Activated T-cell treated with anti-CD3 and anti-CD28 coated beads, Interleukin-2, amount 50 U/mL, for 1 hour (primary cell): ENCODE measurements around the gene SOX9.
"Not testable (repeated sequence)": the region's sequence is repeated elsewhere in the genome, so short reads cannot be mapped to it uniquely, and the experiment has no call there.

Experiments used
- DNase-seq: peaks from one replicate; pipeline ENCODE4 v3.0.0-alpha.2; 2020

SOX9 gene

GRCh38 chr17:72111336-72111923 is 9.4 kb upstream of the SOX9 start:
- no peak for DNase-seq

GRCh38 chr17:72111926-72112325 is 8.9 kb upstream of the SOX9 start:
- not testable (repeated sequence) for DNase-seq

GRCh38 chr17:72113751-72114150 is 7.1 kb upstream of the SOX9 start:
- no peak for DNase-seq

- no peak for DNase-seq
These were observed 4.9 kb upstream of the SOX9 start for GRCh38 chr17:72115781-72116525.

GRCh38 chr17:72116661-72117521 is 3.9 kb upstream of the SOX9 start:
- no peak for DNase-seq

- DNase-seq: no peak
These were observed 3.1 kb upstream of the SOX9 start for GRCh38 chr17:72117535-72118334.

- no peak for DNase-seq
These were observed 2.3 kb upstream of the SOX9 start for GRCh38 chr17:72118335-72119076.

- DNase-seq: no peak
These were observed 1.5 kb upstream of the SOX9 start for GRCh38 chr17:72119077-72119872.

- DNase-seq: no peak
These were observed 763 bp upstream of the SOX9 start for GRCh38 chr17:72119873-72120641.

GRCh38 chr17:72121164-72122009 is 567 bp downstream of the SOX9 start:
- DNase-seq: no peak

GRCh38 chr17:72122010-72122764 is 1.4 kb downstream of the SOX9 start:
- DNase-seq: no peak

GRCh38 chr17:72122765-72123529 is 2.1 kb downstream of the SOX9 start:
- DNase-seq: no peak

- DNase-seq: no peak
These were observed 3.0 kb downstream of the SOX9 start for GRCh38 chr17:72123530-72124437.

- DNase-seq: no peak
These were observed 3.6 kb downstream of the SOX9 start for GRCh38 chr17:72124438-72124775.

GRCh38 chr17:72125226-72125651 is 4.4 kb downstream of the SOX9 start:
- DNase-seq: no peak

- no peak for DNase-seq
These were observed 4.9 kb downstream of the SOX9 start for GRCh38 chr17:72125742-72126141.
